Lung (tissue), 12 donors: ENCODE measurements around the gene CDK19. TPM values are rescaled to one million over a fixed set of nuclear protein-coding genes. Genes with fewer than 3 reads are reported as not detected.

Source experiments
- ATAC-seq: fragments of 200-7000 bp; cut with Tn5 transposase; one replicate; pipeline ENCODE4 v1.9.1; 2020; ENCODE audit warnings: moderate number of reproducible peaks; ENCODE audit not compliant: insufficient read depth, low FRiP score
- DNase-seq, 3 donors: peaks; one replicate each; pipeline ENCODE4 v3.0.0-alpha.2; 2013 to 2017
- H3K27ac ChIP-seq, 2 donors: one replicate each; pipeline ENCODE4 v1.5.1; 2013; ENCODE audit warnings: mild to moderate bottlenecking in 2 of 2, moderate library complexity in 2 of 2, control low read depth in 1 of 2, inconsistent platforms in 1 of 2, low read depth in 1 of 2, low read length in 1 of 2
- H3K27me3 ChIP-seq, 3 donors: one replicate each; pipeline ENCODE4 v1.5.1; 2013; ENCODE audit warnings: low read length in 2 of 3; ENCODE audit not compliant: control insufficient read depth in 3 of 3, insufficient read depth in 3 of 3
- H3K36me3 ChIP-seq, 4 donors: one replicate each; pipeline ENCODE4 v1.5.1; 2013; ENCODE audit warnings: low read length in 4 of 4, mild to moderate bottlenecking in 1 of 4, moderate library complexity in 1 of 4; ENCODE audit not compliant: control insufficient read depth in 4 of 4, insufficient read depth in 4 of 4
- H3K4me1 ChIP-seq, 5 donors: one replicate each; pipeline ENCODE4 v1.5.1; 2013; ENCODE audit warnings: low read length in 5 of 5, mild to moderate bottlenecking in 2 of 5, moderate library complexity in 1 of 5; ENCODE audit not compliant: control insufficient read depth in 5 of 5, insufficient read depth in 5 of 5
- H3K4me3 ChIP-seq: one replicate; pipeline ENCODE4 v1.5.1; 2013; ENCODE audit warnings: mild to moderate bottlenecking, control low read depth, moderate library complexity
- H3K9ac ChIP-seq, 2 donors: one replicate each; pipeline ENCODE4 v1.5.1; 2013; ENCODE audit warnings: low read length in 2 of 2, control low read depth in 1 of 2; ENCODE audit not compliant: insufficient read depth in 1 of 2
- H3K9me3 ChIP-seq, 4 donors: one replicate each; pipeline ENCODE4 v1.5.1; 2013; ENCODE audit warnings: low read length in 3 of 4, mild to moderate bottlenecking in 1 of 4, moderate library complexity in 1 of 4; ENCODE audit not compliant: control insufficient read depth in 4 of 4, insufficient read depth in 3 of 4
- WGBS, 2 donors: extraction: QIAGEN DNeasy Blood & Tissue Kit; methylation state at CpG; one replicate each; pipeline ENCODE4 v1.1.7; 2013; 5-methylcytosine and 5-hydroxymethylcytosine counted together
- polyA plus RNA-seq, 2 donors: library from polyadenylated mRNA; stranded (reverse); fragments of 200-250 nt; gene quantifications; one replicate each; pipeline ENCODE4 v1.2.1, GENCODE V29; 2013
- total RNA-seq, 2 donors: library from RNA; depleted of rRNA in 1 of 2; stranded (reverse); fragments of >200 nt in 1 of 2; gene quantifications; one replicate each; pipeline ENCODE4 v1.2.1, GENCODE V29; 2014 to 2021
- TF ChIP-seq, protein P1 (sequence below): IDR thresholded peaks from 2 replicates; pipeline ENCODE4 v1.5.1; 2012; ENCODE audit warnings: mild to moderate bottlenecking; ENCODE audit errors: control extremely low read depth, extremely low read depth
- donor health status: control.
- donor health status: control.
- donor health status: Bipolar disorder and iron deficiency.
- donor health status: healthy.
- donor health status: DM: yes; HTN: yes; CAD: no.

Gene CDK19
- total and polyA plus RNA-seq, 4 donors = 6.0 to 37.9 (median 10.4) TPM

DNA sequence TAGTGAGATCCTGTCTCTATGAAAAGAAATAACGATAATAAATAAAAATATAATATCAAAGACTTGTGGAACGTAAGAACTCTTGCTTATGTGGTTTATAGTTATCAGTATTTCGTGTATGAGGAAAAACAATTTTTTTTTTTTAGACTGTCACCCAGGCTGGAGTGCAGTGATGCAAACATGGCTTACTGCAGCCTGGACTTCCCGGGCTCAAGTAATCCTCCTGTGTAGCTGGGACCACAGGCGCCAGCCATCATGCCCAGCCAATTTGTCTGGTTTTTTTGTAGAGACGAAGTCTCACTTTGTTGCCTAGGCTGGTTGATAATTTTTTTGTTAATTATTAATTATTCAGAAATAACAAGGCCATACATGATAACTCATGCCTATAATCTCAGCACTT is 18.6 kb upstream of the CDK19 start:
- H3K36me3 ChIP-seq = no peaks in the 10 kb centered on the region
- no peaks in the 10 kb centered on the region for H3K27me3 ChIP-seq
- TF ChIP-seq, protein P1, sequence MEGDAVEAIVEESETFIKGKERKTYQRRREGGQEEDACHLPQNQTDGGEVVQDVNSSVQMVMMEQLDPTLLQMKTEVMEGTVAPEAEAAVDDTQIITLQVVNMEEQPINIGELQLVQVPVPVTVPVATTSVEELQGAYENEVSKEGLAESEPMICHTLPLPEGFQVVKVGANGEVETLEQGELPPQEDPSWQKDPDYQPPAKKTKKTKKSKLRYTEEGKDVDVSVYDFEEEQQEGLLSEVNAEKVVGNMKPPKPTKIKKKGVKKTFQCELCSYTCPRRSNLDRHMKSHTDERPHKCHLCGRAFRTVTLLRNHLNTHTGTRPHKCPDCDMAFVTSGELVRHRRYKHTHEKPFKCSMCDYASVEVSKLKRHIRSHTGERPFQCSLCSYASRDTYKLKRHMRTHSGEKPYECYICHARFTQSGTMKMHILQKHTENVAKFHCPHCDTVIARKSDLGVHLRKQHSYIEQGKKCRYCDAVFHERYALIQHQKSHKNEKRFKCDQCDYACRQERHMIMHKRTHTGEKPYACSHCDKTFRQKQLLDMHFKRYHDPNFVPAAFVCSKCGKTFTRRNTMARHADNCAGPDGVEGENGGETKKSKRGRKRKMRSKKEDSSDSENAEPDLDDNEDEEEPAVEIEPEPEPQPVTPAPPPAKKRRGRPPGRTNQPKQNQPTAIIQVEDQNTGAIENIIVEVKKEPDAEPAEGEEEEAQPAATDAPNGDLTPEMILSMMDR = no peak
- 93 to 95% methylated on average over 6 of the region's 6 CpGs for WGBS, 2 donors
- H3K27ac ChIP-seq = no peak overlapping the region
- peaks cover 0 to 2% (median 0%) of the 10 kb centered on the region in 5 donors for H3K4me1 ChIP-seq
- ATAC-seq (no peak), DNase-seq (no peak)
- H3K4me3 ChIP-seq = no peak overlapping the region
- H3K9ac ChIP-seq = no peak overlapping the region
- no peaks in the 10 kb centered on the region for H3K9me3 ChIP-seq

DNA sequence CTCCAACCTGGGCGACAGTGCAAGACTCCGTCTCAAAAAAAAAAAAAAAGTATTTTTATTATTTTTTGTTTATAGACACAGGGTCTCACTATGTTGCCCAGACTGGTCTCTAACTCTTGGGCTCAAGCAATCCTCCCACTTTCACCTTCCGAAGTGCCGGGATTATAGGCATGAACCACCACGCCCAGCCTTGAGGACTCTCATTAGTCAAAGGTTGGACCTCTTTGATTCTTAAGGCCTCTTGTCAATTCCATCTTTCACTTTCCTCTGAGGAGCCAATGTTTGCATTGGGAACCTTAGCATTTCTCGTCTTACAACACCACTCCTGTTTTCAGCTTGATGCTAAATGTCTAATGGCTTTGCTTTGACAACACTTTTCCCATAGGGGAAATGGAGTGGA is 16.1 kb upstream of the CDK19 start:
- H3K36me3 ChIP-seq = no peaks in the 10 kb centered on the region
- ATAC-seq (peak; percentile 37), DNase-seq (no peak)
- no peak overlapping the region for H3K4me3 ChIP-seq
- no peak overlapping the region for H3K9ac ChIP-seq
- no peaks in the 10 kb centered on the region for H3K27me3 ChIP-seq
- TF ChIP-seq, protein P1 = no peak
- no peak overlapping the region for H3K27ac ChIP-seq
- H3K9me3 ChIP-seq = no peaks in the 10 kb centered on the region
- WGBS, 2 donors = 74 to 94% methylated on average over 6 of the region's 6 CpGs
- H3K4me1 ChIP-seq = peaks cover 0 to 2% (median 0%) of the 10 kb centered on the region in 5 donors

DNA sequence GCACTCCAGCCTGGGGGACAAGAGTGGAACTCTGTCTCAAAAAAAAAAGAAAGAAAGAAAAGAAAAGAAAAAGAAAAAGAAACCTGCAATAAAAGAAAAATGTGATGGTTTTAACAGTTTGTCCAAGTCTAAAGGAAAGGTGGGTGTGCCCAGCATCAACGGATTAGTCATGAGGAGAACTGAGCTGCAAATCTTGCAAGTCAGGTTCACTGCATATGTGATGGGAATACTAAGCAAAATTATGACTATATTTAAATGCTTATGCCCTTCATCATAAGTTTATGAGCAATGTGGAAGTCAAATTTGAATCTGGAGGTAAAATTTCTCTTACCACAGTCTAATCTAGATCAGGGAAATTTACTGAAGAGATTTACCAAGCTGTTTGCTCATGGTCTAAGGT is 13.1 kb upstream of the CDK19 start:
- H3K27ac ChIP-seq = no peak overlapping the region
- H3K36me3 ChIP-seq = no peaks in the 10 kb centered on the region
- no peak overlapping the region for H3K4me3 ChIP-seq
- TF ChIP-seq, protein P1 = no peak
- peaks cover 0 to 4% (median 0%) of the 10 kb centered on the region in 5 donors for H3K4me1 ChIP-seq
- no peak overlapping the region for H3K9ac ChIP-seq
- H3K27me3 ChIP-seq = no peaks in the 10 kb centered on the region
- no peaks in the 10 kb centered on the region for H3K9me3 ChIP-seq
- DNase-seq (no peak), ATAC-seq (no peak)
- 52 to 65% methylated on average over 1 of the region's 1 CpG for WGBS, 2 donors
